CD4-positive, alpha-beta T cell treated with Interleukin-1 beta for 1 hour (primary cell): ENCODE results near the gene THADA.
"Not testable (repeated sequence)": the region's sequence is repeated elsewhere in the genome, so short reads cannot be mapped to it uniquely, and the experiment has no call there.

ENCODE experiments used
- DNase-seq, 2 donors: peaks; one replicate each; pipeline ENCODE4 v3.0.0-alpha.2; 2020 to 2022

The THADA gene

DNA sequence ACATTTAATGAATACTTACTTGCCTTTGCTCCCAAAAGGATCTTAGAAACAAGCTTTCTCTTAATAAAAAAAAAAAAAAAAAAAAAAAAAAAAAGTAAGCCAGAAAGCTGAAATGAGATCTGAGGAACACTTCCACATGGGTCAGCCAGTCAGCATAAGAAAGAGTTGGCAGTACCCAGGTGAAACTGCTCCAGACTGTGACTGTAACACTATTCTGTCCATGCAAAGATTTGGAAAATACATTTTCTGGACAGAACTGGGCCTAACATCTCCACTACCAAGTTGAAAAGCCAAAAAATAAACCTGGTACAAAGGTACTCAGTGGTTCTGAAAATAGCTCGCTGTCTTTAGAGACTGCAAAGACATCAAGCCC lies 135.7 kb downstream of the THADA start:
- DNase-seq = no peak

GRCh38 chr2:43459446-43460173 lies 136.2 kb downstream of the THADA start:
- DNase-seq = no peak

- no peak for DNase-seq
These were observed 137.7 kb downstream of the THADA start for GRCh38 chr2:43458014-43458628.

DNA sequence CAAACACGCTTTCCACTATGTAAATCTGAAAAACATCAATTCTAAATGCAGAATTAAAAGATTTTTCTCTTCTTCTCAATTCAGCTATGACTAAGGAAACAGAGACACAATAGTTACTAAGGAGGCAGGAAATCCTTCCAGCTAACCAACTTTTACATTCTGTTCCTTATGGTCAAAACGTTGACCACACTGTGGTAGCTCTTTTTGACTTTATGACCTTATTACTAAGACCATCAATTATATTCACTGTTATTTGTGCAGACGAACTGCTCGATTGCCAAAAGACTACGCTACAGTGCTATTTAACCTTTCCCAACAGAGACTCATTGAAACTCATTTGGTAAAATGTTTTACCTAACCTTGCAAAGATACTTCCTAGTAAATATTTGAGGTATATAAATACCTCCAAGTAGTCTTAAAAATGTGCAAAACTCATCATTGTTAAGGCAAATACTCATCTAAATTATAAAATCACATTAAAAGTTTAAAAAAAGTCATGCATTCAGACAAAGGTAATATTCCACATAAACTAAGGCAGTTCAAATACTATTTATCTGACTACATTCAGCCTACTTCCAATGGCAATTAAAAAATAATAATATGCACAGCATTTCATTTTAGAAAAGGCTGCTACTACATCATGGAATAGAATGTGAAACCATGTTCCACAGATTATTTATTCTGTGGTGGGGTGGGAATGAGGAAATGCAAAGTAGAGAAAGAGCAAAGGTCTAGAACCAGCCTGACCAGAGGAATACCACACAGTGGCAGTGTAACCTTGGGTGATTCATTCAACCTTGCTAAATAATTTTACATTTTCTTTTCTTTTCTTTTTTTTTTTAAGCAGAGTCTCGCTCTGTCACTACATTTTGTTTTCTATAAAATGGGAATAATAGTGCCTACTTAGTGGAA lies 139.9 kb downstream of the THADA start:
- no peak for DNase-seq

DNA sequence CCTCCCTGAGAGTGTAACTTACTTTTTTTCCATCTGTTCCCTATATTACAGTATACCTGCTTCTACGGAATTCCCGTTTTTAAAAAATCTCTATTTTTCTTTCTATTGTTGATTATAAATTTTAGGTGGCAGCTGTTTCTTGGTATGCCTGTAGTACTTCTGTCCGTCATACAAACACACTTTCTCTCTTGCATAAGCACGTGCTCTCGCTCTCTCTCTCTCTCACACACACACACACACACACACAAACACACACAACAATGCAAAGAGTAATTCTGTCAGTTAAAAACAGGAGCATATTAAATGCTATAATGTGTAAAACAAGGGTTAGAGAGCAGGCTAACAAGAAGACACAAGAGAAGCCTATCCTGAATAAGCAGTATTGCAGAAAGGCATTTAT lies 140.5 kb downstream of the THADA start:
- no peak for DNase-seq

- DNase-seq = no peak
These were observed 141.0 kb downstream of the THADA start for GRCh38 chr2:43454791-43455190.

GRCh38 chr2:43453179-43454170 lies 142.4 kb downstream of the THADA start:
- DNase-seq = no peak

DNA sequence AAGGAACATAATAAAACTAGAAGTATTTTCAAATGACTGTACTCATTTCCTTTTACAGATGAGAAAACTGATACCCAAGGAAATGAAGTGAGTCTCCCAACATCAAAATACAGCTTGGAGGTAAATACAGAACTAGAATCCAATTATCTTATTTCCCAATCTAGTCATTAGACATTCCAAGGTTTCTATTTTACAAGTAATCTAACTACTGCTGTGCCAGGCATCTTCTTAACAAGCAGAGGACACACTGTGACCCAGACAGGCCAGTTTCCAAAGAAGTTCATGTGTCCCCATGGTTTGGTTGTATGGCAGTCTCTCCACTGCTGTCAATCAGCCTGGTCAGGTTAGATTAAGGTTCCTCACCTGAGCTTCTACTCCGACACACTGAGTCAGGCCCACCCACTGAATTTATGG lies 143.5 kb downstream of the THADA start:
- DNase-seq = no peak

GRCh38 chr2:43450617-43451016 lies 145.2 kb downstream of the THADA start:
- DNase-seq = no peak

- DNase-seq = no peak
These were observed 147.1 kb downstream of the THADA start for GRCh38 chr2:43448822-43449110.

DNA sequence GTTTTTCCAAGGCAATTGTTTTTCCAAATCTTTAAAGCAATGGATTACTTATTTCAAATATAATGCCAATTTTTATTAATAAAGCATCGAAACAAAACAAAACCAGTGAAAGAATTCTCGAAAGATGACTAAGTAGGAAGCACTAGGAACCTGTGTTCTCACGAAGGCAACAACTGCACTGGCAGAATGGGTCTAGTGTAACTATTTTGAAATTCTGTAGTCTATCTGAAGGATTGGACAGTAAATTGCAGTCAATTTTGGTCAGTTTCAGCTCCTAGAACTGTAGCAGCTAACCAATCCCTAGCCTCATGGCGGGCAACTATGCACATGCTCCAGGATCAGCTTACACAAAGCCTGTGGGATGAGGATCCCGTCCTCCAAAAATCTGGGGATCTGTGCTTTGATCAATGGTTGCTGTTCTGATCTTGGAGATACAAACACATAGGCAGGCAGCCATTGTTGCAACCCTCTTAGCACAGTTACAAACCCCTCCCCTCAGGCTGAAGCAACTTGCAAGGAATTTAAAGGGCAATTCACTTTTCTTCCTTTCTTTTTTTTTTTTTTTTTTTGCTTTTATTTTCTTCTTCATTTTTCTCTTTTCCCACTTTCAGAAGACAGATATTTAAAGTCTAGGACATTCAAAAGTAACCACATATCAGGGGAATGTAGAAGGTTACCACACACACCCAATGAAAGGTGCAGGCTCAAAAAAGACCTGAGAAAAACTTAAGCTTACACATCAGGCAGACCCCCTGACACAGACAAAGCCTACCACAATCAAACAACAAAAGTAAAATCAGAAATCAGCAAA lies 147.6 kb downstream of the THADA start:
- no peak for DNase-seq

GRCh38 chr2:43446755-43447154 lies 149.1 kb downstream of the THADA start:
- not testable (repeated sequence) for DNase-seq

- no peak for DNase-seq
These were observed 150.1 kb downstream of the THADA start for GRCh38 chr2:43445781-43446180.

GRCh38 chr2:43444989-43445645 lies 150.7 kb downstream of the THADA start:
- DNase-seq = no peak

GRCh38 chr2:43443282-43443681 lies 152.6 kb downstream of the THADA start:
- DNase-seq = no peak

GRCh38 chr2:43441195-43441594 lies 154.6 kb downstream of the THADA start:
- DNase-seq = no peak

DNA sequence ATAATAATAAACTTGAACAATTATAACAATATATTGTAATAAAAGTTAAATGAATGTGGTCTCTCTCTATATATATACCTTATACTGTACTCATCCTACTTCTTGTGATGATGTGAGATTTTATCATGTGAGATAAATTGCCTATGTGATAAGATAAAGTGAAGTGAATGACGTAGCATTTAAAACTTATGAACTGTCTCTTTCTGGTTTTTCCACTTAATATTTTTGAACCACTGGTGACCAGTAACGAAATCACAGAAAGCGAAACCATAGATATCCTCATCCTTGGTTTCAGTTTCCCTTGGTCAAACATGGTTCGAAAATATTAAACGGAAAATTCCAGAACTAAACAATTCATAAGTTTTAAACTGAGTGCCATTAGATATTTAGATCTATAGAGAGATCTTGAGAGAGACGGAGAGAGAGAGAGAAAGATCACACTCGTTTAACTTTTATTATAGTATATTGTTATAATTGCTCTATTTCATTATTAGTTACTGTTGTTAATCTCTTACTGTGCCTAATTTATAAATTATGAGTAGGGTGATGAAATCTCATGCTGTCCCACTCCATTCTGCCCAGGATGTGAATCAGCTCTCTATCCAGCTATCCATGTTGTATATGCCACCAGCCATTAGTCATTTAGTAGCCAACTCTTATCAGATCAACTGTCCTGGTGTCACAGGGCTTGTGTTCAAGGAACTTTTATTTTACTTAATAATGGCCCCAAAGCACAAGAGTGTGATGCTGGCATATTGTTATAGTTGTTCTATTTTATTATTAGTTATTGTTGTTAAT lies 156.8 kb downstream of the THADA start:
- DNase-seq = no peak

DNA sequence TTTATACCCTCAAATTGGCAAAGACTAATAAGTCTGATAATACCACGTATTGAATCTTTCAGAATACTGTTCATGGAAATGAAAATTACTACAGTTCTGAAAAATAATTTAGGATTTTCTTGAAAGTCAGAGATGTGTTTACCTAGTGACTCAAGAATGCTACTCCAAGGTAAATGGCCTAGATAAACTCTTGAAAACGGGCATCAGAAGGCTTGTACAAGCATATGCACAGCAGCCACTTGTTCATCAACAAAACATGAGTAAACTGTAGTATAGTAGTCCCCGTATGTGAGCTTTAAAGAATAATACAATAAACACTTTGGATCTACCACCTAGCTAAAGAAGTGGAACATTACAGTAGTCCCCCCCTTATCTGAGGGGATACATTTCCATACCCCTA lies 157.5 kb downstream of the THADA start:
- DNase-seq = no peak

GRCh38 chr2:43437363-43437762 lies 158.5 kb downstream of the THADA start:
- no peak for DNase-seq

DNA sequence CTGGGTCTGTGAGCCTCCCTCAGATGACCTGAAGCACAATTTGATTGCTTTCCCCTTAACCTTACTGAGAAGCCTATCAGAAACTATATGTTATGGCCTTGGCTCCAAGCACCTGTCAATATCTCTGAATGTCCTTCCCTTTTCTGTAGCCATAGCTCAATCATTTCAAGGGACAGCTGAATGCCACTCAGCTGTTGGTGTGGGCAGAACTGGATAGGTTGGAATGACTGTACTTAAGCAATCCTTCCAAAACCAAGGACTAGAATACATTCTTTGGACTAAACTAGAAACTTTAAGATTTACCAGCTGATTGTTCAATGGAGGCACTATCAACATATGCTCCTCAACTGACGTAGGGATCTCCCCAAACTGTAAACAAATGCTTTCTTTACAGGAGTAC lies 159.4 kb downstream of the THADA start:
- DNase-seq = no peak
